GM06990 (cell line): ENCODE measurements around the gene EFHB.
"Not testable (repeated sequence)": the region's sequence is repeated elsewhere in the genome, so short reads cannot be mapped to it uniquely, and the experiment has no call there.

Source experiments
- DNase-seq: peaks from one replicate; pipeline ENCODE4 v3.0.0-alpha.2; 2011; ENCODE audit not compliant: insufficient read length; ENCODE audit errors: extremely low read depth
- H3K27me3 ChIP-seq: replicated peaks from 2 replicates; pipeline ENCODE4 v1.6.0; 2011; ENCODE audit warnings: low read length; ENCODE audit not compliant: control insufficient read depth, insufficient read depth
- H3K36me3 ChIP-seq: 2 replicates; pipeline ENCODE4 v1.5.1; 2011; ENCODE audit warnings: low read length; ENCODE audit not compliant: control insufficient read depth, insufficient read depth
- H3K4me3 ChIP-seq: replicated peaks from 2 replicates; pipeline ENCODE4 v1.5.1; 2011; ENCODE audit warnings: low read depth, mild to moderate bottlenecking, control low read depth, low read length
- TF ChIP-seq, protein P1 (sequence below): IDR thresholded peaks from 2 replicates; pipeline ENCODE4 v1.5.1; 2011; ENCODE audit warnings: low read length, control low read depth, mild to moderate bottlenecking, inconsistent platforms; ENCODE audit not compliant: insufficient read depth, poor library complexity, severe bottlenecking

Gene EFHB

DNA sequence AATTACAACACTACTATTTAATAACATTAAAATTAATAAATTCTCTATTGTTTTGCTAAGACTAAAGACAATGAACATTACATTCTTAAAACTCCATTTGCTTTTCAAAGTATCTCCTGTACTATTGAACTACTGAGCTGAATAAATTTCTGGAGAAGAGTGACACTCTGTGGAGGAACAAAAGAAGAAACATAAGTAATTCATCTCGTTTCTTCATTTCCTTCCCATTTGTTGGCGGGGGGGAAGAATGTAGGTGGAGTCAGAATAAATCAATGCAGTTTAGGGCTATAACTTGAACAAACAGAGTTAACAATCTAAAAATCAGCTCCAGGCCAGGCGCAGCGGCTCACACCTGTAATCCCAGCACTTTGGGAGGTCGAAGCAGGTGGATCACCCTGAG, 32.7 kb downstream of the EFHB start:
- H3K4me3 ChIP-seq, result no peak overlapping the region
- no peak for DNase-seq
- H3K36me3 ChIP-seq, result no peaks in the 10 kb centered on the region
- H3K27me3 ChIP-seq, result no peaks in the 10 kb centered on the region
- TF ChIP-seq, protein P1, sequence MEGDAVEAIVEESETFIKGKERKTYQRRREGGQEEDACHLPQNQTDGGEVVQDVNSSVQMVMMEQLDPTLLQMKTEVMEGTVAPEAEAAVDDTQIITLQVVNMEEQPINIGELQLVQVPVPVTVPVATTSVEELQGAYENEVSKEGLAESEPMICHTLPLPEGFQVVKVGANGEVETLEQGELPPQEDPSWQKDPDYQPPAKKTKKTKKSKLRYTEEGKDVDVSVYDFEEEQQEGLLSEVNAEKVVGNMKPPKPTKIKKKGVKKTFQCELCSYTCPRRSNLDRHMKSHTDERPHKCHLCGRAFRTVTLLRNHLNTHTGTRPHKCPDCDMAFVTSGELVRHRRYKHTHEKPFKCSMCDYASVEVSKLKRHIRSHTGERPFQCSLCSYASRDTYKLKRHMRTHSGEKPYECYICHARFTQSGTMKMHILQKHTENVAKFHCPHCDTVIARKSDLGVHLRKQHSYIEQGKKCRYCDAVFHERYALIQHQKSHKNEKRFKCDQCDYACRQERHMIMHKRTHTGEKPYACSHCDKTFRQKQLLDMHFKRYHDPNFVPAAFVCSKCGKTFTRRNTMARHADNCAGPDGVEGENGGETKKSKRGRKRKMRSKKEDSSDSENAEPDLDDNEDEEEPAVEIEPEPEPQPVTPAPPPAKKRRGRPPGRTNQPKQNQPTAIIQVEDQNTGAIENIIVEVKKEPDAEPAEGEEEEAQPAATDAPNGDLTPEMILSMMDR, result no peak

DNA sequence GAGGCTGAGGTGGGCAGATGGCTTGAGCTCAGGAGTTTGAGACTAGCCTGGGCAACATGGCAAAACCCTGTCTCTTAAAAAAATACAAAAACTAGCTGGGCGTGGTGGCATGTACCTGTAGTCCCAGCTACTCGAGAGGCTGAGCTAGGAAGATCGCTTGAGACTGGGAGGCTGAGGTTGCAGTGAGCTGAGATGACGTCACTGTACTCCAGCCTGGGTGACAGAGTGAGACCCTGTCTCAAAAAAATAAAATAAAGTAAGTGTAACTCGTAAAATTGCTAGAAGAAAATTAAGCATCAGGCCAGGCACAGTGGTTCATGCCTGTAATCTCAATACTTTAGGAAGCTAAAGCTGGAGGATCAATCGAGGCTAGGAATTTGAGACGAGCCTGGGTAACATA, 34.2 kb downstream of the EFHB start:
- H3K4me3 ChIP-seq, H3K27me3 ChIP-seq, H3K36me3 ChIP-seq, DNase-seq: not testable (repeated sequence)

DNA sequence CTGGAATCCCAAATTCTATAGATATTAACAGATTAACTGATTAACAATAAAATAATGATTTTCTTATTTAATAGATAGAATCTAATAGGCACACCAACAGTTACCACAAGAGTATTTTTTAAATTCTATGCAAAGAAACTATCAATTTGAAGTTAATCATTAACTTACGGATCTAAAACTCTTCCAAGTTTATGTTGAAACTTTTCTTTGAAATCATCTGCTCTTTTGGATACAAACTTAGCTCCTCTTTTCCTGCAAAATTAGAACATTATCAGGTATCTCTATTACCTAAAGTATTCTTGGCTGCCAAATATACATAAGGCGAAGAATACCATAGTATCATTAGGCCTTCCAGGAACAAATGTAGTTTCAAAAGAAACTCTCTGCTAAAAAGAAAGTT, 34.8 kb downstream of the EFHB start:
- no peak for DNase-seq
- Histone ChIP-seq H3K27me3 (no peaks in the 10 kb centered on the region), H3K4me3 (no peak overlapping the region), H3K36me3 (no peaks in the 10 kb centered on the region)
- TF ChIP-seq, protein P1, result no peak

DNA sequence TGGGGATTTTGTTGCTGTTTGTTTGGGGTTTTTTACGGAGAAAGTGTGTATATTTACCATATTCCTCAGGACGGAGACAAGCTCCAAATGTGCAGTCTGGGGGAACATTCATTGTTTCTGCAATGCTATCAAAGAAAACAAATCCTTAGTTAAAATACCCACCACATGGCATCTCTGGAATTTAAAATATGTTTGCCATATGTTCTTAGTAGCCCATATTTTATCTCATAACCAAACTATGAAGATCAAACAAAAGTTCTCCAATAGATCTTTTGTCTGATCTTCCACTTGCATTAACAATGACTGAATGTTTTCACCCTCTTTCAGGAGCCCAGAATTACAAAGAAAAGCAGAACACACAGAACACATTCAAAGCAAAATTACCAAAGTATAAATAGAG, 35.3 kb downstream of the EFHB start:
- Histone ChIP-seq H3K4me3 (no peak overlapping the region), H3K27me3 (no peaks in the 10 kb centered on the region), H3K36me3 (no peaks in the 10 kb centered on the region)
- DNase-seq, result no peak
- TF ChIP-seq, protein P1, result no peak

DNA sequence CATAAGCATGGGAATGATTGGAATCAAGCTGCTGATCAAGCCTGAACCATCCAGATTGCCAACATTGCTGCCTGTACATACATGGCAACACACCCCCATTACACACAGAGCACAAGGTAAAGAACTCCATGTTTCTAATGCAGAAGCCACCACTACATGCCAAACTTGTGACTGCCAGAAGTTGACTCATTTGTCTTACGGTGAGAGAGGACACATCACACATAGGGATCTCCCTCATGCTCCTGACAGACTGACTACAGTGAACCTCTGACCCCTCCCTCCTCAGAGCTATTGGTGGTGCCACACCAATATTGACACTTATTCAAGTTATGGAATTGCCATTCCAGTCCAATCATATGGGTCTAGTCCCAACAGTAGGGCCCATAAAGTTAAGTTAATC, 42.3 kb downstream of the EFHB start:
- TF ChIP-seq, protein P1, result no peak
- H3K36me3 ChIP-seq, result no peaks in the 10 kb centered on the region
- no peak overlapping the region for H3K4me3 ChIP-seq
- no peak for DNase-seq
- no peaks in the 10 kb centered on the region for H3K27me3 ChIP-seq

DNA sequence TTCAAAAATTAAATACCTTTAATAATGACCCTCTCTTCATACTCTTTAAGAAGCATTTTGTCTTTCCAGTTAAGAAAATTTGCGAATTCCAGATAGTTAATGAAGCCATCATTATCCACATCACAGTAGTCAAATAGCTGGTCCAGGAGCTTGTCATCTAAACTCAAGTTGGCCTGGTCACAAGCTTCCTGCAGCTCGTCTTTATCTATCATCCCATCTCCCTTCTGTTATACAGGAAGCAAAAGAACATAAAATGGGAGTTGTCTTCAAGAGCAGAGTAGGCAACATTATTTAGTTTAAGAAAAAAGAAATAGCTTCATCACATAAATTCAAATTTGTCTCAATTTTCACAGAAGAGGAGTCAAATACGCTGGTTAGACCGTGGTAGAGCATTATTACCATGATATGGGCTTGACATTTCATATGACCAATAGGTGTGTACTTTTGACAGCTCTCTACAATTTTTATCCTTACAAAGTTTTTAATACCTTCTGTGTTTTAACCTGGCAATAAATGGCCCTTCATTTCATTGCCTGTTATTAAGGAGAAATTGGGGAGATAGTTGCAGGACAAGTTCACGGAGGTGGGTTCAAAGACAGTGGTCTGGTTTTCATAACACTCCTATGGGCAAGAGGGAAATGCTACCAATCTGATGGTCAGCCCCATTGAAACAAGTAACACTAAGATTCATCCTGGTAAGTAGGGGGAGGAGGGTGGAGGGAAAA, 45.4 kb downstream of the EFHB start:
- Histone ChIP-seq H3K27me3 (no peaks in the 10 kb centered on the region), H3K36me3 (no peaks in the 10 kb centered on the region), H3K4me3 (no peak overlapping the region)
- TF ChIP-seq, protein P1, result no peak
- no peak for DNase-seq

DNA sequence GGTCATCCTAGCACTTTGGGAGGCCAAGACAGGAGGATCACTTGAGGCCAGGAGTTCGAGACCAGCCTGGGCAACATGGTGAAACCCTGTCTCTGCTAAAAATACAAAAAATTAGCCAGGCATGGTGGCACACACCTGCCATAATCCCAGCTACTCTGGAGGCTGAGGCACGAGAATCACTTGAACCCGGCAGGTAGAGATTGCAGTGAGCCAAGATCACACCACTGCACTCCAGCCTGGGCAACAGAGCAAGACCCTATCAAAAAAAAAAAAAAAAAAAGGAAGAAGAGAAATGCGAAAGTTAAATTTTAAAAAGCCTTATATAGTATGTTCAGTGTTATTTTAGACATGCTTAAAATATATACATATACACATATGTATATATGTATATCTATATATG, 46.9 kb downstream of the EFHB start:
- not testable (repeated sequence) for H3K4me3 ChIP-seq, DNase-seq, H3K36me3 ChIP-seq, H3K27me3 ChIP-seq
